AG08395 (cell line): ENCODE measurements around the gene L3MBTL4.
"Not testable (repeated sequence)": the region's sequence is repeated elsewhere in the genome, so short reads cannot be mapped to it uniquely, and the experiment has no call there.

Source experiments
- DNase-seq: peaks from one replicate; pipeline ENCODE4 v3.0.0; 2012; ENCODE audit warnings: mixed read lengths, low spot score

Gene L3MBTL4

DNA sequence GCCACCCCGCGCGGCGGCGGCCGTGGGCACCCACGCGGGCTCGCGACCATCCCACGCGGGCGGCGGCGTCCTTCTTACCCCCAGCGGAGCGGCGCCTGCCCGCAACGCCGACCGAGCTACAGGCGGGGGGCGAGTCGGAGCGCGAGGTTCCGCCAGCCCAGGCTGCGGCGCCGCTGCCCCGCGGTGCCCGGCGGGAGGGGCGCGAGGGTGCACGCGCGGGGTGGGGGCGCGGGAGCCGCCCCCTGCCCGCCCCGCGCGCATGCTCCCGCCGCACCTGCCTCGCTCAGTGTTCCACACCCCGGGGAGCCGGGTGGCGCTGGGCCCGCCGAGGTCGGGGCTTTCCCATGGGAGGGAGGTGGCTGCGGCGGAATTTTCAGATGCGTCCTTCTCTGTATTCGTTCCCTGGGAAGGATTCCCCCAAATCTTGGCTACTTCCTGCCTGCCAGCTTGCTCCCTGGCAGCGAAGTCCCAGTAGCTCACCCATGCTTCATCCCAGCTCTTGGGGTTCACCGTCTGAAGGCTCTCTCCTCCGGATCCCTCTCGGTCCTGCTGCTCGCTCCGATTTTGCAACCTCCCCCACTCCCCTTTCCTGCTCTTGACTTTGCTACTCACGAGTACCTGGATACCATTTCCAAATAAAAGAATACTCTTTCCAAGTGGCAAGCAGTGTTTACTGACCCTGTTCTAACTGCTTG is at the start of gene L3MBTL4:
L3MBTL4 (minus strand) TSS at position 189 of the 695 bp plus-strand sequence. CDS start 103,286 bp downstream, outside the sequence.
- DNase-seq = no peak

DNA sequence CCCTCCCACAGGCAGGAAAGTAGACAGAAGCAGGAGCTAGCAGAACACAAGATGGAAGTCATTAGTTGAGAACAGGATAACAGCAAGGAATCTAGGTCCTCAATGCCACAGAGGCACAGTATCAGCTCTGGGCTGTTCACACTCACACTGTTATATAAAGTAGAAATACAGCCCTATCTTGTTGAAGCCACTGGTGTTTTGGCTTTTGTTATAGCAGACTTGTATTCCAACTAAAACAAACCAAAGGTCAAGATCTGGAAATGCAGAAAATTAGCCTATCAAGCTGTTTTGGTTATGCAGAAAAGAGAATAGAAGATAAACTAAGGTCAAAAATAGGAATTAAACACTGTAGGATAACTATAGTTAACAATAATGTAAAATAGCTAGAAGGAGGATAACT is 37.5 kb upstream of the L3MBTL4 start:
- no peak for DNase-seq

DNA sequence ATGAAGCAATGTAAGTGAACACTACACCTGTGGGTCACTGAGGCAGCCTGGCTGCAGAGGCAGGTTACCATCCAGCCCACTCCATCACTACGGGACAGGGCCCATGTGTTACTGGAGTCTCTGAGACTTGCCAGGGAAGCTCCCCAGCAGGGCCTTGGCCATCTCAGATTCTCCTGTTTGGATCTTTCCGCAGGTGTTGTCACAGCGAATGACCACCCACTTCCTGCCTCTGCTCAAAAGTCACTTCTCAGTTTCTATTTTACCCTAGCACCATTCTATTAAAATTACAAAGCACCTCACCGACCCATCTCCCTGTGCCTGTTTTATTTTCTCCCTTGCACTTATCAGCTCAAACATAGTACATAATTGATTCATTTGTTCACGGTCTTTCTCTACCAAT is 34.5 kb upstream of the L3MBTL4 start:
- no peak for DNase-seq

- no peak for DNase-seq
Measured at GRCh38 chr18:6444466-6445228, 29.9 kb upstream of the L3MBTL4 start.

DNA sequence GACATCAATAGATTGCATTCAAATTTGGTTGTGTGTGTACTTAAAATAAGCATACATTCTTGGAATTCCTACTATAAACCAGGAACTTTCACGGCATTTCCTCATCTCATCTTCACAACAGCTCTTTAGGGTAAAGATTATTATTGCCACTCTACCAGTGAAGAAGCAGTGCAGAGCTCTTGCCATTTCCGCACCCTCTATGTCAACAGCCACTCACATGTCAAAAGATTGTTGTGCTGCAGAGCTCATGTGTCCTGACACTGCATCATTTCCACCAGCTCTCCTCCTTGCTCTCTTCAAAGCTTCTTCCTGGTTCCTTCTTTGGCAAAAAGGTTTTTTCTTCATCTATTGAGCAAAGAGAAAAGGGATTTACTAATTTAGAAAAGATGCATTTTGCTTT is 26.5 kb upstream of the L3MBTL4 start:
- no peak for DNase-seq

GRCh38 chr18:6437937-6438818 is 23.5 kb upstream of the L3MBTL4 start:
- DNase-seq = no peak

GRCh38 chr18:6435731-6436130 is 21.0 kb upstream of the L3MBTL4 start:
- no peak for DNase-seq

- no peak for DNase-seq
Measured at GRCh38 chr18:6434987-6435709, 20.4 kb upstream of the L3MBTL4 start.

DNA sequence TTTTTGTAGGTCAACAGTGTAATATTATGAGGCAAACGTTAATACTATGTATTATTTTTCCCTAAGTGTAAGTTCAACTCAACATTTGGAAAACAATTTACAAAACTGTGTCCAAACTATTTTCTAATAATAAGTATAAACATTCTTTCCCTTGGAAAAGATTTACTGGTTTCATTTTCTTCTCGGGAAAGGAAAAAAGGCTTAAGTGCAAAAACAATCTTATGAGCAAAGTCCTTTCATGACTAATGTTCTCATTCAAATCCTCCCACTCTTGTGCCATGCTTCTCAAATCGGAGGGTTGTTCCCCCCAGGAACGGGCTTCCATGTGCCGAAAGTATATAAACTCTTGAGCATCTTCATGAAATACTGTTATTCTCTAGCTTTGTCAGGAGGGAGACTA is 19.8 kb upstream of the L3MBTL4 start:
- DNase-seq = no peak

DNA sequence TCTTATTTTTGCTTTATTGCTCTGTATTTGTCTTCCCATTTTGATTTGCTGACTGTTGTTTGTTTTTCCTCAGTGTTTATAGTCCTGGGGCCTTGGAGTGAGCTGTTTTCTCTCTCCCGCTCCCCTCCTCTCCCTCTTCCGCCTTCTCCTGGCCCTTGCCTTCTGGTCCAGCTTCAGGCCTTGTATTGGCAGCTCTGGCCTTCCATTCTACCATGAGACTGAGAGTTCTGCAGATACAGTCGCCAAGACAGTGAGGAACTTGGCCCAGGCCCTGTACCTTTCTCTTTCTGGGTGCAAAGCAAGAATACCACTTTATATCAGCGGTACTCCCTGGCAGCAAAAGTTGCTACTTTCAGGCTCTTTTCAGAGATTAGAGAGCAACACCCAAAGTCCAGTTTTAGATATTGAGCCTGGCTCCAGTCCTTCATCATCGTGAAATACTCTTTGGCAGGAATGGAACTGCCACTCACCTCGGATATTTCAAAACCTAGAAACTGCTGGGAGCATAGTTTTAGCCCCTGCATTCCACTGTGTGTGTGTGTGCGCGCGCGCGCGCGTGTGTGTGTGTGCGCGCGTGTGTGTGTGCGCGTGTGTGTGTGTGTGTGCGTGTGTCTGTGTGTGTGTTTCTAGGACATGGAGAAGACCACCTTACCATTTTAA is 17.1 kb upstream of the L3MBTL4 start:
- DNase-seq = no peak

DNA sequence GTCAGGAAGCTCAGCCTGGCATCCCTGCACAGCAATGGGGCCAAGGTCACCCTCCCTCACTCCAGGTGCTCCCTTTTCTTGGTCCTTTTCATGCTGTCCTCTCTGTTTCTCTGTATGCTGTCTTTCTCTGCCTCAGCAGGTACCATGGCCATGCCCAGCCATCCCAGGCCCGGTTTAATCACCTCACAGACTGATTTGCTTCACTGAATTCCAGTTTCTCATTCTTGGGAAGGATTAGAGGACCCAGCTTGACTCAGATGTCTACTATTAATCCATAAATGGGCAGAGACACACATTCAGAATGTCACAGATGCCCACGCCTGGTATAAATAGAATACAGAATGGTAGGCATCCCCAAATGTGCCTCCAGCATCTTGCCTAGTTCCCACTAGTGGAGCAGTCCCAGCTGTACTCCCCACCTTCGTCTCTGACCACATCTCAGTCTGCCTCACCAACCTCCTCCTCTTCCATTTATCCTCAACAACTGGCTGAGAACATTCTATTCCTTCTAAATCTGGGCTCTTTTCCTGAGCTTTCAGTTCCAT is 14.2 kb upstream of the L3MBTL4 start:
- no peak for DNase-seq

DNA sequence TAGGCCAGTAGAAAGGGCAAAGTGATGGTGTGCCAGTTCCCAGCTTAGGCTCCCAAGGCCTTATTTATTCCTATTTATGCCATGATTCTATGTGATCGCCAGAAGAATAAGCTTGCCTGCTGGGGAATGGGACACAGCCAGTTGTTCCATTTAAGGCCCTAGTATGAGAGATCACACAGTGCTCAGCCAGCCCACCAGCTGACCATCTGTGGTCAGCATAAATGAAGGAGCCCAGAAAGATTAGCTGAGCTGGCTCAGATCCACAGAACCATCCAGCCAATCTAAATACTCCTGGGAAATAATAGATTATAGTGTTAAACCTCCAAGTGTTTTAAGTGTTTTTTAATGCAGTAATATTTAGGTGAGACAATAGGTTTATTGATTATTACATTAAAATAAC is 12.6 kb upstream of the L3MBTL4 start:
- DNase-seq = no peak

GRCh38 chr18:6423289-6423688 is 8.6 kb upstream of the L3MBTL4 start:
- no peak for DNase-seq

GRCh38 chr18:6414118-6414722 is 491 bp downstream of the L3MBTL4 start:
- DNase-seq = peak; percentile 22

- no peak for DNase-seq
Measured at GRCh38 chr18:6413579-6414117, 1.1 kb downstream of the L3MBTL4 start.

GRCh38 chr18:6412933-6413472 is 1.7 kb downstream of the L3MBTL4 start:
- DNase-seq = no peak

- no peak for DNase-seq
Measured at GRCh38 chr18:6411382-6411781, 3.3 kb downstream of the L3MBTL4 start.

GRCh38 chr18:6409933-6410332 is 4.8 kb downstream of the L3MBTL4 start:
- no peak for DNase-seq

GRCh38 chr18:6408543-6408942 is 6.2 kb downstream of the L3MBTL4 start:
- DNase-seq = not testable (repeated sequence)

- DNase-seq = no peak
Measured at GRCh38 chr18:6406910-6407470, 7.7 kb downstream of the L3MBTL4 start.
